Testis (tissue), 2 donors: ENCODE measurements around the gene PCSK6.

Experiments
- POLR2A ChIP-seq: fragments of 450-650 bp; IDR thresholded peaks from one replicate; pipeline ENCODE4 v1.6.1; 2017; ENCODE audit warnings: antibody characterized with exemption, mild to moderate bottlenecking, moderate library complexity
- TF ChIP-seq, protein P1 (sequence below), 3 experiments: fragments of 450-650 bp in 2 of 3; fragments of 200-600 bp in 1 of 3; sonication (generic) in 1 of 3; IDR thresholded peaks; one replicate each; pipeline ENCODE4 v1.5.1; 2016 to 2019; ENCODE audit warnings: antibody characterized with exemption in 3 of 3, mild to moderate bottlenecking in 2 of 3, moderate library complexity in 1 of 3

DNA sequence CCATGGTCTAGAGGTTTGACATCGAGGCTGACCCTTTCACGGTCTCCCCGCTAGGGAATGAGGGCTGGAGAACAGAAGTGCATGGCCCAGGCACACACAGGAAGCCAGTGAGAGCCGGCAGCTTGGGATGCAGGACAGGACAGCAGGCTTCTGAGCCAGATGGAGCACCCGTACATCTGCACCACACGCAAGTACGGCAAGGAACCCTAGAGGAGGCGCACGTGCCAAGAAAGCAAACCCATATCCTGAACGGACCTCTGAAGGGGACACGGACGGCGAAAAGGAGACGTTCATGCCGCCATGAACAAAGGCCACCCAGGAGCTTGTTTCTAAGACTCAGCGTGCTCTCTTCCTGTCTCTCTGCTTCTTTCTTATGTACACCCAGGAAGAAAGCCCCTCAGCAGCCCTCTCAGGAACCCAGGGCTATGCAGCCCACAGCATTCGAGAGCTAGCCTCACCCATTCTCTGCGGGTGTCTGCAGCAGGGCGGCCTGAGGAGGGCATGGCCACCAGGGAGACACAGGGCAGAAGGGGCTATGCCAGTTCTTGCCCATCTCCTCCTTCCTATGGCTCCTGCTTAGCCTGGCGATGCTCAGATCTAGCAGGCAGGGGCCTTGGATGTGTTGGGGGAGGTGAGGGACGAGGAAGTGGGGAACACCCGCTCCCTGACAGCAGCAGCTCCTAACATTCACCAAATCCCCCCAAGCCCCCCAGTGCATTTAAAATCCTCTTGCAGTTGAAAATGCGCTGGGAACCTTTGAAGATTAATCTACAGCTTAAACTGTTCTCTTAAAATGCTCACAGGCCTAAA, 81.3 kb downstream of the PCSK6 start:
- TF ChIP-seq POLR2A = no peak
- TF ChIP-seq, protein P1, sequence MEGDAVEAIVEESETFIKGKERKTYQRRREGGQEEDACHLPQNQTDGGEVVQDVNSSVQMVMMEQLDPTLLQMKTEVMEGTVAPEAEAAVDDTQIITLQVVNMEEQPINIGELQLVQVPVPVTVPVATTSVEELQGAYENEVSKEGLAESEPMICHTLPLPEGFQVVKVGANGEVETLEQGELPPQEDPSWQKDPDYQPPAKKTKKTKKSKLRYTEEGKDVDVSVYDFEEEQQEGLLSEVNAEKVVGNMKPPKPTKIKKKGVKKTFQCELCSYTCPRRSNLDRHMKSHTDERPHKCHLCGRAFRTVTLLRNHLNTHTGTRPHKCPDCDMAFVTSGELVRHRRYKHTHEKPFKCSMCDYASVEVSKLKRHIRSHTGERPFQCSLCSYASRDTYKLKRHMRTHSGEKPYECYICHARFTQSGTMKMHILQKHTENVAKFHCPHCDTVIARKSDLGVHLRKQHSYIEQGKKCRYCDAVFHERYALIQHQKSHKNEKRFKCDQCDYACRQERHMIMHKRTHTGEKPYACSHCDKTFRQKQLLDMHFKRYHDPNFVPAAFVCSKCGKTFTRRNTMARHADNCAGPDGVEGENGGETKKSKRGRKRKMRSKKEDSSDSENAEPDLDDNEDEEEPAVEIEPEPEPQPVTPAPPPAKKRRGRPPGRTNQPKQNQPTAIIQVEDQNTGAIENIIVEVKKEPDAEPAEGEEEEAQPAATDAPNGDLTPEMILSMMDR (IDR thresholded peaks at IDR 0.05) = no peak
